Muscle layer of colon (tissue), 2 donors: Measurements from ENCODE around the gene DISC1.

Source experiments
- H3K27ac ChIP-seq: one replicate; pipeline ENCODE4 v1.7.0; 2013; ENCODE audit warnings: low read depth, mild to moderate bottlenecking, low read length, moderate library complexity
- H3K27me3 ChIP-seq, 2 donors: one replicate each; pipeline ENCODE4 v1.7.0; 2013; ENCODE audit warnings: low read length in 2 of 2, mild to moderate bottlenecking in 2 of 2; ENCODE audit not compliant: insufficient read depth in 2 of 2, control insufficient read depth in 1 of 2
- H3K36me3 ChIP-seq: one replicate; pipeline ENCODE4 v1.7.0; 2013; ENCODE audit warnings: mild to moderate bottlenecking, low read length; ENCODE audit not compliant: insufficient read depth
- H3K4me1 ChIP-seq: one replicate; pipeline ENCODE4 v1.7.0; 2013; ENCODE audit warnings: mild to moderate bottlenecking, low read length; ENCODE audit not compliant: insufficient read depth
- H3K4me3 ChIP-seq, 2 donors: one replicate each; pipeline ENCODE4 v1.7.0; 2013; ENCODE audit warnings: low read length in 2 of 2, low read depth in 1 of 2, mild to moderate bottlenecking in 1 of 2, moderate library complexity in 1 of 2
- H3K9ac ChIP-seq: one replicate; pipeline ENCODE4 v1.7.0; 2013; ENCODE audit warnings: low read length
- H3K9me3 ChIP-seq: one replicate; pipeline ENCODE4 v1.7.0; 2013; ENCODE audit warnings: mild to moderate bottlenecking, low read length
- donor health status: abdominal sarcoma.
- donor health status: Adenocarcinoma of cecum.

DISC1 gene

GRCh38 chr1:231694075-231694431, 67.5 kb downstream of the DISC1 start:
- Histone ChIP-seq H3K4me1 (no peaks in the 10 kb centered on the region), H3K27me3 (no peaks in the 10 kb centered on the region), H3K9ac (no peak overlapping the region), H3K36me3 (no peaks in the 10 kb centered on the region), H3K4me3 (no peak overlapping the region), H3K9me3 (no peaks in the 10 kb centered on the region), H3K27ac (no peak overlapping the region)

GRCh38 chr1:231694465-231695077, 68.0 kb downstream of the DISC1 start:
- peaks cover 2% of the 10 kb centered on the region for H3K4me1 ChIP-seq
- no peaks in the 10 kb centered on the region for H3K27me3 ChIP-seq
- no peak overlapping the region for H3K9ac ChIP-seq
- H3K9me3 ChIP-seq: no peaks in the 10 kb centered on the region
- H3K4me3 ChIP-seq: no peak overlapping the region
- H3K36me3 ChIP-seq: no peaks in the 10 kb centered on the region
- H3K27ac ChIP-seq: no peak overlapping the region

- Histone ChIP-seq H3K36me3 (no peaks in the 10 kb centered on the region), H3K27ac (no peak overlapping the region)
These were observed 69.1 kb downstream of the DISC1 start for GRCh38 chr1:231695439-231696255.

GRCh38 chr1:231699784-231700183, 73.2 kb downstream of the DISC1 start:
- H3K27ac ChIP-seq: no peak overlapping the region
- peak overlapping the region in 1 of 2 donors; percentile 5 for H3K4me3 ChIP-seq
- no peaks in the 10 kb centered on the region for H3K9me3 ChIP-seq

More at GRCh38 chr1:231695439-231696255, 69.1 kb downstream of the DISC1 start:
- H3K9ac ChIP-seq: no peak overlapping the region
- H3K27me3 ChIP-seq: no peaks in the 10 kb centered on the region
- no peaks in the 10 kb centered on the region for H3K9me3 ChIP-seq
- no peak overlapping the region for H3K4me3 ChIP-seq
- H3K4me1 ChIP-seq: peaks cover 3% of the 10 kb centered on the region

GRCh38 chr1:231701306-231701705, 74.7 kb downstream of the DISC1 start:
- Histone ChIP-seq H3K27me3 (no peaks in the 10 kb centered on the region), H3K27ac (no peak overlapping the region), H3K4me1 (peaks cover 3% of the 10 kb centered on the region), H3K9me3 (no peaks in the 10 kb centered on the region), H3K9ac (no peak overlapping the region), H3K4me3 (no peak overlapping the region), H3K36me3 (no peaks in the 10 kb centered on the region)

More at GRCh38 chr1:231699784-231700183, 73.2 kb downstream of the DISC1 start:
- Histone ChIP-seq H3K27me3 (no peaks in the 10 kb centered on the region), H3K36me3 (no peaks in the 10 kb centered on the region), H3K4me1 (peaks cover 3% of the 10 kb centered on the region), H3K9ac (no peak overlapping the region)

- no peak overlapping the region for H3K4me3 ChIP-seq
- no peak overlapping the region for H3K9ac ChIP-seq
- no peaks in the 10 kb centered on the region for H3K27me3 ChIP-seq
- H3K36me3 ChIP-seq: no peaks in the 10 kb centered on the region
- no peaks in the 10 kb centered on the region for H3K9me3 ChIP-seq
- peaks cover 3% of the 10 kb centered on the region for H3K4me1 ChIP-seq
- H3K27ac ChIP-seq: no peak overlapping the region
These were observed 75.7 kb downstream of the DISC1 start for GRCh38 chr1:231702331-231702730.

- Histone ChIP-seq H3K4me1 (peaks cover 3% of the 10 kb centered on the region), H3K9me3 (no peaks in the 10 kb centered on the region), H3K27ac (no peak overlapping the region), H3K36me3 (no peaks in the 10 kb centered on the region), H3K4me3 (no peak overlapping the region), H3K9ac (no peak overlapping the region), H3K27me3 (no peaks in the 10 kb centered on the region)
These were observed 76.2 kb downstream of the DISC1 start for GRCh38 chr1:231702804-231703203.

- H3K27ac ChIP-seq: no peak overlapping the region
- H3K4me3 ChIP-seq: no peak overlapping the region
- H3K36me3 ChIP-seq: no peaks in the 10 kb centered on the region
- no peaks in the 10 kb centered on the region for H3K4me1 ChIP-seq
- H3K9ac ChIP-seq: no peak overlapping the region
- H3K27me3 ChIP-seq: no peaks in the 10 kb centered on the region
- no peaks in the 10 kb centered on the region for H3K9me3 ChIP-seq
These were observed 79.5 kb downstream of the DISC1 start for GRCh38 chr1:231705806-231706760.

GRCh38 chr1:231706934-231707333, 80.3 kb downstream of the DISC1 start:
- no peaks in the 10 kb centered on the region for H3K36me3 ChIP-seq
- H3K9ac ChIP-seq: no peak overlapping the region
- H3K9me3 ChIP-seq: no peaks in the 10 kb centered on the region
- H3K27me3 ChIP-seq: no peaks in the 10 kb centered on the region
- H3K4me1 ChIP-seq: no peaks in the 10 kb centered on the region
- H3K27ac ChIP-seq: no peak overlapping the region
- no peak overlapping the region for H3K4me3 ChIP-seq

GRCh38 chr1:231707407-231707806, 80.8 kb downstream of the DISC1 start:
- no peaks in the 10 kb centered on the region for H3K36me3 ChIP-seq
- no peaks in the 10 kb centered on the region for H3K9me3 ChIP-seq
- no peak overlapping the region for H3K9ac ChIP-seq
- H3K4me1 ChIP-seq: no peaks in the 10 kb centered on the region
- no peak overlapping the region for H3K4me3 ChIP-seq
- H3K27ac ChIP-seq: no peak overlapping the region
- no peaks in the 10 kb centered on the region for H3K27me3 ChIP-seq

GRCh38 chr1:231708394-231708793, 81.8 kb downstream of the DISC1 start:
- Histone ChIP-seq H3K27ac (no peak overlapping the region), H3K36me3 (no peaks in the 10 kb centered on the region), H3K9ac (no peak overlapping the region), H3K9me3 (no peaks in the 10 kb centered on the region), H3K27me3 (no peaks in the 10 kb centered on the region), H3K4me1 (no peaks in the 10 kb centered on the region), H3K4me3 (no peak overlapping the region)
